Trophoblast cell (in vitro differentiated cells and primary cell): ENCODE measurements around the gene SOBP.

Experiments
- DNase-seq, 2 donors: peaks; one replicate each; pipeline ENCODE4 v3.0.0-alpha.2; 2016
- H2AFZ ChIP-seq: 2 replicates; pipeline ENCODE4 v1.6.1; 2013; ENCODE audit warnings: low read length, moderate library complexity, mild to moderate bottlenecking; ENCODE audit not compliant: insufficient read depth, poor library complexity
- H2AK5ac ChIP-seq: 2 replicates; pipeline ENCODE4 v1.6.1; 2013; ENCODE audit warnings: mild to moderate bottlenecking, low read length
- H2BK120ac ChIP-seq: 2 replicates; pipeline ENCODE4 v1.6.1; 2013; ENCODE audit warnings: low read length, mild to moderate bottlenecking, moderate library complexity; ENCODE audit not compliant: insufficient read depth, poor library complexity
- H2BK12ac ChIP-seq: 2 replicates; pipeline ENCODE4 v1.6.1; 2013; ENCODE audit warnings: mild to moderate bottlenecking, low read length, moderate library complexity
- H2BK5ac ChIP-seq: 2 replicates; pipeline ENCODE4 v1.6.1; 2013; ENCODE audit warnings: low read length, low read depth, moderate library complexity, mild to moderate bottlenecking; ENCODE audit not compliant: poor library complexity
- H3K14ac ChIP-seq: 2 replicates; pipeline ENCODE4 v1.6.1; 2013; ENCODE audit warnings: mild to moderate bottlenecking, low read length
- H3K18ac ChIP-seq: 2 replicates; pipeline ENCODE4 v1.6.1; 2013; ENCODE audit warnings: mild to moderate bottlenecking, low read length
- H3K23ac ChIP-seq: 2 replicates; pipeline ENCODE4 v1.6.1; 2013; ENCODE audit warnings: low read length
- H3K27ac ChIP-seq: 2 replicates; pipeline ENCODE4 v1.5.1; 2013; ENCODE audit warnings: low read depth, mild to moderate bottlenecking, inconsistent platforms, low read length, moderate library complexity
- H3K27me3 ChIP-seq: 2 replicates; pipeline ENCODE4 v1.6.1; 2013; ENCODE audit warnings: inconsistent platforms, mild to moderate bottlenecking, low read length, moderate library complexity; ENCODE audit not compliant: insufficient read depth
- H3K36me3 ChIP-seq, 2 experiments: 1 replicate in 1 of 2; 2 replicates in 1 of 2; pipeline ENCODE4 v1.6.1; 2013; ENCODE audit warnings: low read length in 2 of 2, mild to moderate bottlenecking in 2 of 2, moderate library complexity in 1 of 2; ENCODE audit not compliant: insufficient read depth in 2 of 2, control insufficient read depth in 1 of 2
- H3K4ac ChIP-seq: 2 replicates; pipeline ENCODE4 v1.6.1; 2013; ENCODE audit warnings: low read depth, mild to moderate bottlenecking, low read length, moderate library complexity
- H3K4me1 ChIP-seq, 2 experiments: 1 replicate in 1 of 2; 2 replicates in 1 of 2; pipeline ENCODE4 v1.6.1; 2013; ENCODE audit warnings: low read length in 2 of 2, mild to moderate bottlenecking in 2 of 2, moderate library complexity in 1 of 2; ENCODE audit not compliant: insufficient read depth in 2 of 2, control insufficient read depth in 1 of 2
- H3K4me2 ChIP-seq: 2 replicates; pipeline ENCODE4 v1.6.1; 2013; ENCODE audit warnings: inconsistent platforms, mild to moderate bottlenecking, low read length, moderate library complexity
- H3K4me3 ChIP-seq: 2 replicates; pipeline ENCODE4 v1.5.1; 2013; ENCODE audit warnings: mild to moderate bottlenecking, low read depth, low read length, inconsistent platforms
- H3K79me1 ChIP-seq: one replicate; pipeline ENCODE4 v1.6.1; 2013; ENCODE audit warnings: low read length
- H3K79me2 ChIP-seq: 2 replicates; pipeline ENCODE4 v1.6.1; 2013; ENCODE audit warnings: low read length, mild to moderate bottlenecking; ENCODE audit not compliant: control insufficient read depth, insufficient read depth, poor library complexity
- H3K9ac ChIP-seq: 2 replicates; pipeline ENCODE4 v1.6.1; 2013; ENCODE audit warnings: mild to moderate bottlenecking, low read length
- H3K9me3 ChIP-seq: 2 replicates; pipeline ENCODE4 v1.6.1; 2013; ENCODE audit warnings: low read depth, mild to moderate bottlenecking, control low read depth, inconsistent platforms, low read length; ENCODE audit not compliant: insufficient read depth
- H4K12ac ChIP-seq: 2 replicates; pipeline ENCODE4 v1.6.1; 2013; ENCODE audit warnings: low read depth, mild to moderate bottlenecking, low read length, moderate library complexity
- H4K8ac ChIP-seq: 2 replicates; pipeline ENCODE4 v1.6.1; 2013; ENCODE audit warnings: low read depth, mild to moderate bottlenecking, low read length, moderate library complexity
- H4K91ac ChIP-seq: one replicate; pipeline ENCODE4 v1.6.1; 2013; ENCODE audit warnings: low read depth, mild to moderate bottlenecking, low read length, moderate library complexity
- WGBS: extraction: QIAGEN DNeasy Blood & Tissue Kit; methylation state at CpG from one replicate; pipeline ENCODE4 v1.1.7; 2013; ENCODE audit warnings: missing lambda C conversion rate; ENCODE audit not compliant: insufficient read length, insufficient coverage; ENCODE audit errors: extremely low coverage; 5-methylcytosine and 5-hydroxymethylcytosine counted together

Gene SOBP

GRCh38 chr6:107679457-107679856 lies 189.5 kb downstream of the SOBP start:
- no peaks in the 10 kb centered on the region for H3K79me2 ChIP-seq
- H3K79me1 ChIP-seq, result no peaks in the 10 kb centered on the region
- no peak overlapping the region for H2BK5ac ChIP-seq
- H3K9ac ChIP-seq, result no peak overlapping the region
- no peak overlapping the region for H3K18ac ChIP-seq
- no peak for DNase-seq
- no peak overlapping the region for H3K4me3 ChIP-seq
- no peak overlapping the region for H4K12ac ChIP-seq
- no peak overlapping the region for H3K14ac ChIP-seq
- H3K4me1 ChIP-seq, result peaks cover 0 to 2% of the 10 kb centered on the region in 2 experiments
- no peak overlapping the region for H2AK5ac ChIP-seq
- no peaks in the 10 kb centered on the region for H3K36me3 ChIP-seq
- no peak overlapping the region for H3K27ac ChIP-seq
- no peak overlapping the region for H2AFZ ChIP-seq
- H3K27me3 ChIP-seq, result no peaks in the 10 kb centered on the region
- H2BK120ac ChIP-seq, result no peak overlapping the region
- no peak overlapping the region for H2BK12ac ChIP-seq
- no peak overlapping the region for H4K8ac ChIP-seq
- WGBS, result no CpG with 5 or more reads among the region's 4 CpGs
- no peaks in the 10 kb centered on the region for H3K9me3 ChIP-seq
- H4K91ac ChIP-seq, result no peak overlapping the region
- no peak overlapping the region for H3K4ac ChIP-seq
- H3K4me2 ChIP-seq, result no peak overlapping the region
- H3K23ac ChIP-seq, result no peak overlapping the region

- Histone ChIP-seq H3K4me3 (no peak overlapping the region), H4K91ac (no peak overlapping the region), H3K23ac (no peak overlapping the region), H2BK12ac (no peak overlapping the region), H4K12ac (no peak overlapping the region), H3K14ac (no peak overlapping the region), H2BK120ac (no peak overlapping the region), H3K27me3 (no peaks in the 10 kb centered on the region), H3K18ac (no peak overlapping the region), H3K4ac (no peak overlapping the region), H3K9me3 (no peaks in the 10 kb centered on the region), H3K4me2 (no peak overlapping the region), H3K27ac (no peak overlapping the region), H3K9ac (no peak overlapping the region), H2AK5ac (no peak overlapping the region), H3K4me1 (no peaks in the 10 kb centered on the region), H3K36me3 (no peaks in the 10 kb centered on the region), H2BK5ac (no peak overlapping the region), H4K8ac (no peak overlapping the region), H3K79me1 (no peaks in the 10 kb centered on the region), H2AFZ (no peak overlapping the region), H3K79me2 (no peaks in the 10 kb centered on the region)
- WGBS, result no CpG with 5 or more reads among the region's 3 CpGs
- no peak for DNase-seq
These were observed 192.8 kb downstream of the SOBP start for GRCh38 chr6:107682721-107683120.

- no peak for DNase-seq
- Histone ChIP-seq H4K91ac (no peak overlapping the region), H3K27me3 (no peaks in the 10 kb centered on the region), H2BK120ac (no peak overlapping the region), H2AFZ (no peak overlapping the region), H3K79me2 (no peaks in the 10 kb centered on the region), H3K4me1 (no peaks in the 10 kb centered on the region), H3K36me3 (no peaks in the 10 kb centered on the region), H3K23ac (no peak overlapping the region), H3K18ac (no peak overlapping the region), H3K4ac (no peak overlapping the region), H2BK5ac (no peak overlapping the region), H2BK12ac (no peak overlapping the region), H3K4me2 (no peak overlapping the region), H3K14ac (no peak overlapping the region), H3K9me3 (no peaks in the 10 kb centered on the region), H3K9ac (no peak overlapping the region), H3K4me3 (no peak overlapping the region), H3K27ac (no peak overlapping the region), H4K8ac (no peak overlapping the region), H3K79me1 (no peaks in the 10 kb centered on the region), H2AK5ac (no peak overlapping the region), H4K12ac (no peak overlapping the region)
- WGBS, result no CpG with 5 or more reads among the region's 2 CpGs
These were observed 193.3 kb downstream of the SOBP start for GRCh38 chr6:107683183-107683582.

- Histone ChIP-seq H3K14ac (no peak overlapping the region), H3K9me3 (peaks cover 2% of the 10 kb centered on the region), H3K79me1 (no peaks in the 10 kb centered on the region), H2BK12ac (no peak overlapping the region), H3K23ac (no peak overlapping the region), H4K8ac (no peak overlapping the region), H2AFZ (no peak overlapping the region), H3K18ac (no peak overlapping the region), H2AK5ac (no peak overlapping the region), H3K27ac (no peak overlapping the region), H3K4me3 (no peak overlapping the region), H2BK120ac (no peak overlapping the region), H3K4me2 (no peak overlapping the region), H3K27me3 (no peaks in the 10 kb centered on the region), H4K91ac (no peak overlapping the region), H4K12ac (no peak overlapping the region), H3K4ac (no peak overlapping the region), H3K9ac (no peak overlapping the region), H3K36me3 (no peaks in the 10 kb centered on the region), H2BK5ac (no peak overlapping the region), H3K79me2 (no peaks in the 10 kb centered on the region), H3K4me1 (no peaks in the 10 kb centered on the region)
- DNase-seq, result no peak
- WGBS, result no CpG with 5 or more reads among the region's 2 CpGs
These were observed 195.1 kb downstream of the SOBP start for GRCh38 chr6:107684996-107685395.
